ENCODE measurements around the gene PLA2G2D.

- TF ChIP-seq CTCF (IDR thresholded peaks at IDR 0.05) (no peak), POLR2A (IDR thresholded peaks at IDR 0.05) (no peak)
Observed at GRCh38 chr1:20075345-20075744, 44.0 kb downstream of the PLA2G2D start.

Data from body of pancreas (tissue), 4 donors.